ENCODE data around the gene COL11A1.

COL11A1 gene

GRCh38 chr1:102857251-102857650, 251.1 kb downstream of the COL11A1 start:
- TF ChIP-seq CTCF (conservative IDR thresholded peaks at IDR 0.05): no peak
- no peak overlapping the region for H3K27ac ChIP-seq

- H3K27ac ChIP-seq: no peak overlapping the region
- TF ChIP-seq CTCF (conservative IDR thresholded peaks at IDR 0.05): no peak
Observed at GRCh38 chr1:102853701-102854187, 254.6 kb downstream of the COL11A1 start.

GRCh38 chr1:102853136-102853535, 255.2 kb downstream of the COL11A1 start:
- TF ChIP-seq CTCF (conservative IDR thresholded peaks at IDR 0.05): no peak
- H3K27ac ChIP-seq: no peak overlapping the region

GRCh38 chr1:102852613-102853012, 255.7 kb downstream of the COL11A1 start:
- H3K27ac ChIP-seq: no peak overlapping the region
- TF ChIP-seq CTCF (conservative IDR thresholded peaks at IDR 0.05): no peak

GRCh38 chr1:102851616-102852015, 256.7 kb downstream of the COL11A1 start:
- no peak for TF ChIP-seq CTCF (conservative IDR thresholded peaks at IDR 0.05)
- no peak overlapping the region for H3K27ac ChIP-seq

- H3K27ac ChIP-seq: no peak overlapping the region
- no peak for TF ChIP-seq CTCF (conservative IDR thresholded peaks at IDR 0.05)
Observed at GRCh38 chr1:102842606-102843005, 265.7 kb downstream of the COL11A1 start.

DNA sequence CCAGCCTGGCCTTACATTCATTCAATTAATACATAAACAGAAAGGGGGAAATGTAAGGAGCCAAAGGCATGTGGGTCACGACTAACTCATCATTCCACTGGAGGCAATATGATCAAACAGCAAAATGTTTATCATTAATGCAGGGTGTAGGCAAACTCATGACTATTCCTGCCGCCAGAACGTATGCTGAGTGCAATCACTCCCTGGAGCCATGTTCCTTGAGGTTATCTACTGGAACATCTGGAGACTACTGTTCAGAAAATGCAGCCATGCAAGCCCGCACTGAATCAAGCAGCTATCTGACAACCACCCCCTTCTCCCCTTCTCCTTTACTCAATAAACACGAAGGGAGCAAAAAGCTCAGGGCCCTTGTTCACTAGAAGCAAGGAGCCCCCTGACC, 267.6 kb downstream of the COL11A1 start:
- no peak overlapping the region for H3K27ac ChIP-seq
- TF ChIP-seq CTCF (conservative IDR thresholded peaks at IDR 0.05): no peak

All from VCaP (cell line).